GM19025 (cell line): ENCODE measurements around the gene FXYD5.
"Not testable (repeated sequence)": the region's sequence is repeated elsewhere in the genome, so short reads cannot be mapped to it uniquely, and the experiment has no call there.

ENCODE experiments used
- ATAC-seq: cut with Tn5 transposase; IDR thresholded peaks from one replicate; pipeline ENCODE4 v1.9.1; 2021; ENCODE audit warnings: mild to moderate bottlenecking, low read depth, moderate library complexity; ENCODE audit not compliant: unreplicated experiment

FXYD5 gene

GRCh38 chr19:35136231-35136630 is 18.3 kb upstream of the FXYD5 start:
- no peak for ATAC-seq

GRCh38 chr19:35136977-35137702 is 17.4 kb upstream of the FXYD5 start:
- no peak for ATAC-seq

- ATAC-seq = no peak
Measured at GRCh38 chr19:35138305-35138892, 16.1 kb upstream of the FXYD5 start, which contains the start of gene FXYD1. TSS of gene FXYD1 (plus strand) at chr19:35138824. CDS start at chr19:35140080, 1,256 bp downstream.

- ATAC-seq = no peak
Measured at GRCh38 chr19:35140207-35140961, 14.2 kb upstream of the FXYD5 start.

GRCh38 chr19:35140962-35141836 is 13.3 kb upstream of the FXYD5 start:
- no peak for ATAC-seq

GRCh38 chr19:35141837-35142605 is 12.5 kb upstream of the FXYD5 start:
- no peak for ATAC-seq

- no peak for ATAC-seq
Measured at GRCh38 chr19:35142606-35143230, 11.8 kb upstream of the FXYD5 start.

- ATAC-seq = no peak
Measured at GRCh38 chr19:35143231-35143715, 11.3 kb upstream of the FXYD5 start, which contains the start of gene FXYD7. TSS of gene FXYD7 (plus strand) at chr19:35143255. CDS start at chr19:35143334, 79 bp downstream.

GRCh38 chr19:35143818-35144217 is 10.7 kb upstream of the FXYD5 start:
- ATAC-seq = no peak

GRCh38 chr19:35144259-35144599 is 10.3 kb upstream of the FXYD5 start:
- no peak for ATAC-seq

GRCh38 chr19:35144600-35145436 is 9.7 kb upstream of the FXYD5 start:
- no peak for ATAC-seq

- no peak for ATAC-seq
Measured at GRCh38 chr19:35146746-35147459, 7.6 kb upstream of the FXYD5 start.

- no peak for ATAC-seq
Measured at GRCh38 chr19:35149463-35149862, 5.1 kb upstream of the FXYD5 start.

- no peak for ATAC-seq
Measured at GRCh38 chr19:35150445-35150844, 4.1 kb upstream of the FXYD5 start.

- ATAC-seq = no peak
Measured at GRCh38 chr19:35151273-35152065, 3.1 kb upstream of the FXYD5 start.

GRCh38 chr19:35153129-35153522 is 1.4 kb upstream of the FXYD5 start:
- ATAC-seq = not testable (repeated sequence)
